ENCODE measurements around the gene CEP350.

GRCh38 chr1:180144659-180145357 lies 190.2 kb downstream of the CEP350 start:
- TF ChIP-seq CTCF (conservative IDR thresholded peaks at IDR 0.05 in 1 of 2, IDR thresholded peaks at IDR 0.05 in 1 of 2; ENCODE audit: low read depth in 1 of 2, low read length in 2 of 2) (no peak), EZH2 (IDR thresholded peaks at IDR 0.05; ENCODE audit: low read length, missing control alignments) (no peak)
